ENCODE data around the gene KLK14.
A peak's percentile ranks its signal among the peaks of the same experiment; 100 is the strongest.

Gene KLK14

GRCh38 chr19:51082611-51083010 lies at the start of gene KLK14:
Gene KLK14 (minus strand): TSS chr19:51082887. CDS start chr19:51082614, 273 bp downstream.
- no peak for DNase-seq

GRCh38 chr19:51131780-51132680 lies 49.3 kb upstream of the KLK14 start:
- DNase-seq, result peak; percentile 73

GRCh38 chr19:51129716-51130115 lies 47.0 kb upstream of the KLK14 start:
- DNase-seq, result no peak

GRCh38 chr19:51128227-51128626 lies 45.5 kb upstream of the KLK14 start:
- no peak for DNase-seq

GRCh38 chr19:51127755-51128154 lies 45.1 kb upstream of the KLK14 start:
- peak; percentile 91 for DNase-seq

- no peak for DNase-seq
Observed at GRCh38 chr19:51127032-51127431, 44.3 kb upstream of the KLK14 start.

- no peak for DNase-seq
Observed at GRCh38 chr19:51125421-51126075, 42.9 kb upstream of the KLK14 start.

GRCh38 chr19:51124729-51125128 lies 42.0 kb upstream of the KLK14 start, which contains the start of gene SIGLEC9:
Gene SIGLEC9 (plus strand): TSS chr19:51124906. CDS start chr19:51124975, 69 bp downstream.
- peak; percentile 67 for DNase-seq

GRCh38 chr19:51124216-51124615 lies 41.5 kb upstream of the KLK14 start:
- no peak for DNase-seq

GRCh38 chr19:51123802-51124201 lies 41.1 kb upstream of the KLK14 start:
- peak; percentile 66 for DNase-seq

GRCh38 chr19:51123381-51123800 lies 40.7 kb upstream of the KLK14 start:
- DNase-seq, result peak; percentile 87

- peak; percentile 90 for DNase-seq
Observed at GRCh38 chr19:51122112-51122981, 39.7 kb upstream of the KLK14 start.

- peak; percentile 87 for DNase-seq
Observed at GRCh38 chr19:51121257-51121656, 38.6 kb upstream of the KLK14 start.

- peak; percentile 73 for DNase-seq
Observed at GRCh38 chr19:51120160-51120559, 37.5 kb upstream of the KLK14 start.

- DNase-seq, result peak; percentile 86
Observed at GRCh38 chr19:51119611-51120010, 36.9 kb upstream of the KLK14 start.

- peak; percentile 53 for DNase-seq
Observed at GRCh38 chr19:51119101-51119500, 36.4 kb upstream of the KLK14 start.

GRCh38 chr19:51116736-51117286 lies 34.1 kb upstream of the KLK14 start:
- no peak for DNase-seq

GRCh38 chr19:51114087-51114729 lies 31.5 kb upstream of the KLK14 start:
- peak; percentile 82 for DNase-seq

GRCh38 chr19:51111606-51112005 lies 28.9 kb upstream of the KLK14 start:
- DNase-seq, result no peak

- no peak for DNase-seq
Observed at GRCh38 chr19:51110666-51110971, 27.9 kb upstream of the KLK14 start.

GRCh38 chr19:51108805-51109146 lies 26.1 kb upstream of the KLK14 start:
- no peak for DNase-seq

- DNase-seq, result peak; percentile 100
Observed at GRCh38 chr19:51108066-51108804, 25.5 kb upstream of the KLK14 start, which contains the start of gene CTU1. Gene CTU1 (minus strand): TSS chr19:51108409. CDS start chr19:51104569, 3,840 bp downstream.
